HepG2 (cell line): ENCODE data around the gene AHSG.
A peak's percentile ranks its signal among the peaks of the same experiment; 100 is the strongest.

Source experiments
- ETV6 ChIP-seq: sonication (generic); formaldehyde crosslinking; conservative IDR thresholded peaks from 2 replicates; pipeline ENCODE4 v1.4.0; 2020; ENCODE audit warnings: missing genetic modification reagents
- GTF2F1 ChIP-seq: fragments of 150-350 bp; IDR thresholded peaks from 2 replicates; pipeline ENCODE4 v1.6.1; 2014; ENCODE audit warnings: low read length
- JUND ChIP-seq: sonication (generic); formaldehyde crosslinking; IDR thresholded peaks from 2 replicates; pipeline ENCODE4 v1.8.0; 2022; ENCODE audit warnings: mild to moderate bottlenecking, missing genetic modification reagents
- NFE2L1 ChIP-seq: sonication (generic); formaldehyde crosslinking; IDR thresholded peaks from 2 replicates; pipeline ENCODE4 v1.4.0; 2020; ENCODE audit warnings: missing genetic modification reagents, mild to moderate bottlenecking, borderline replicate concordance
- POLR2A ChIP-seq, 2 experiments: IDR thresholded peaks; 2 replicates each; pipeline ENCODE4 v1.6.1; 2011; ENCODE audit warnings: low read depth in 2 of 2, low read length in 2 of 2, mild to moderate bottlenecking in 1 of 2, moderate library complexity in 1 of 2; ENCODE audit not compliant: insufficient read depth in 1 of 2
- SYNCRIP ChIP-seq: fragments of 200-400 bp; formaldehyde crosslinking; IDR thresholded peaks from 2 replicates; pipeline ENCODE4 v1.6.1; 2018; ENCODE audit warnings: mild to moderate bottlenecking, low read depth, low read length; ENCODE audit not compliant: insufficient read depth
- ZFP41 ChIP-seq: sonication (generic); formaldehyde crosslinking; IDR thresholded peaks from 2 replicates; pipeline ENCODE4 v1.4.0; 2020; ENCODE audit warnings: mild to moderate bottlenecking, missing genetic modification reagents, borderline replicate concordance
- TF ChIP-seq, protein P1 (sequence below): sonication (generic); formaldehyde crosslinking; IDR thresholded peaks from 2 replicates; pipeline ENCODE4 v1.4.0; 2020; ENCODE audit warnings: missing genetic modification reagents
- TF ChIP-seq, protein P2 (sequence below): sonication (generic); formaldehyde crosslinking; IDR thresholded peaks from 2 replicates; pipeline ENCODE4 v1.4.0; 2020; ENCODE audit warnings: missing genetic modification reagents
- TF ChIP-seq, protein P3 (sequence below): sonication (generic); formaldehyde crosslinking; conservative IDR thresholded peaks from 2 replicates; pipeline ENCODE4 v1.4.0; 2020; ENCODE audit warnings: missing genetic modification reagents
- TF ChIP-seq, protein P4 (sequence below): sonication (generic); formaldehyde crosslinking; IDR thresholded peaks from 2 replicates; pipeline ENCODE4 v1.5.0; 2020; ENCODE audit warnings: mild to moderate bottlenecking, missing genetic modification reagents, moderate library complexity

DNA sequence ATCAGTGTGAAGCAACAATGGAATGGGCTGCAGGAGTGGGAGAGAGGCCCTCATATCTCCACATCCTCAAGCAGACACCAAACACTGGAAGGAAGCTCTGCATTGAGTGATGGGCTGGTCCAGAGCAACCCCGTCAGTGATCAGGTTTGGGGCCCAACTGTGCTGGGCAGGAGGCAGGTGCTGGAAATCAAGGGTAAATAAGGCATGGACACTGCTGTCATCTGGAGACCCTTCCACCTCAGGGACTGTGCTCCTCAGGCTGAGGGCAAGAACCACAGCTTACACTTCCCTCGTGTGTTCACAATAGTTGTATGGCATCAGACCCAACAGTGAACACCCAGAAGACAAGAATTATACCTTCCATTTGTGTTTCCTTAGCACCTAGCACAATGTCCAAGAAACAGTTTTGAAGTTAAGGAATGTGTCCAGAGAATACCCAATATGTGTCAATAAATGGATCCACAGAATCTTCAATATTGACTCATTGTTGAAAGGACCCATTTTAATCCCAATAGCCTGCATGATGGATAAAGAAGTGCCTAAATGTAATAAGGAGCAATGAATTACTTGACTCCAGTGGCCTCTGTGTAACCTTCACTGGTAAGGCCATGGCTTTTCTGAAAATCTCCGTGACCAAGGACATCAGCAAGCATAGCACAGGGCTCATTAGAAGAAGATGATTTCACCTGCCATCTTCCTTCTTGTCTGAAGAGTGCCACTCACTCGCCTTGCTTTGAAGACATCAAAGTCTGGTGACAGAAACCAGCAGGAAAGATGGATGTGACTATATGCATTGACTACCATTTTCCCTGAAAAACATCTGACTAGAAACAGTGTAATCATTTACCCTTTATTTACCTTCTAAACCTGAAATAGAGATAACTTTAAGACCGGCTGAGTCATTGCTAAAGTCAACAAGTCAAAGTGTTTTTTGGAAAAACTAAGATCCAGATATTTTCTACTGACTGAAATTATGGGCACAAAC, 7.0 kb upstream of the AHSG start:
- TF ChIP-seq GTF2F1, result no peak
- TF ChIP-seq, protein P1, sequence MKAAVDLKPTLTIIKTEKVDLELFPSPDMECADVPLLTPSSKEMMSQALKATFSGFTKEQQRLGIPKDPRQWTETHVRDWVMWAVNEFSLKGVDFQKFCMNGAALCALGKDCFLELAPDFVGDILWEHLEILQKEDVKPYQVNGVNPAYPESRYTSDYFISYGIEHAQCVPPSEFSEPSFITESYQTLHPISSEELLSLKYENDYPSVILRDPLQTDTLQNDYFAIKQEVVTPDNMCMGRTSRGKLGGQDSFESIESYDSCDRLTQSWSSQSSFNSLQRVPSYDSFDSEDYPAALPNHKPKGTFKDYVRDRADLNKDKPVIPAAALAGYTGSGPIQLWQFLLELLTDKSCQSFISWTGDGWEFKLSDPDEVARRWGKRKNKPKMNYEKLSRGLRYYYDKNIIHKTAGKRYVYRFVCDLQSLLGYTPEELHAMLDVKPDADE, result no peak
- TF ChIP-seq, protein P2, sequence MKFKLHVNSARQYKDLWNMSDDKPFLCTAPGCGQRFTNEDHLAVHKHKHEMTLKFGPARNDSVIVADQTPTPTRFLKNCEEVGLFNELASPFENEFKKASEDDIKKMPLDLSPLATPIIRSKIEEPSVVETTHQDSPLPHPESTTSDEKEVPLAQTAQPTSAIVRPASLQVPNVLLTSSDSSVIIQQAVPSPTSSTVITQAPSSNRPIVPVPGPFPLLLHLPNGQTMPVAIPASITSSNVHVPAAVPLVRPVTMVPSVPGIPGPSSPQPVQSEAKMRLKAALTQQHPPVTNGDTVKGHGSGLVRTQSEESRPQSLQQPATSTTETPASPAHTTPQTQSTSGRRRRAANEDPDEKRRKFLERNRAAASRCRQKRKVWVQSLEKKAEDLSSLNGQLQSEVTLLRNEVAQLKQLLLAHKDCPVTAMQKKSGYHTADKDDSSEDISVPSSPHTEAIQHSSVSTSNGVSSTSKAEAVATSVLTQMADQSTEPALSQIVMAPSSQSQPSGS, result peak; percentile 79; the same call in 1 of the 2 replicates
- TF ChIP-seq POLR2A (IDR thresholded peaks at IDR 0.05; ENCODE audit: insufficient read depth in 1 of 2, low read depth in 2 of 2, low read length in 2 of 2), result peak in 1 of 2 experiments; percentile 50; a peak in 2 of 4 replicates
- TF ChIP-seq NFE2L1 (CRISPR knock-in tag), result no peak
- peak; percentile 97 for TF ChIP-seq JUND (CRISPR knock-in tag)
- TF ChIP-seq, protein P3, sequence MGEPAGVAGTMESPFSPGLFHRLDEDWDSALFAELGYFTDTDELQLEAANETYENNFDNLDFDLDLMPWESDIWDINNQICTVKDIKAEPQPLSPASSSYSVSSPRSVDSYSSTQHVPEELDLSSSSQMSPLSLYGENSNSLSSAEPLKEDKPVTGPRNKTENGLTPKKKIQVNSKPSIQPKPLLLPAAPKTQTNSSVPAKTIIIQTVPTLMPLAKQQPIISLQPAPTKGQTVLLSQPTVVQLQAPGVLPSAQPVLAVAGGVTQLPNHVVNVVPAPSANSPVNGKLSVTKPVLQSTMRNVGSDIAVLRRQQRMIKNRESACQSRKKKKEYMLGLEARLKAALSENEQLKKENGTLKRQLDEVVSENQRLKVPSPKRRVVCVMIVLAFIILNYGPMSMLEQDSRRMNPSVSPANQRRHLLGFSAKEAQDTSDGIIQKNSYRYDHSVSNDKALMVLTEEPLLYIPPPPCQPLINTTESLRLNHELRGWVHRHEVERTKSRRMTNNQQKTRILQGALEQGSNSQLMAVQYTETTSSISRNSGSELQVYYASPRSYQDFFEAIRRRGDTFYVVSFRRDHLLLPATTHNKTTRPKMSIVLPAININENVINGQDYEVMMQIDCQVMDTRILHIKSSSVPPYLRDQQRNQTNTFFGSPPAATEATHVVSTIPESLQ, result no peak
- TF ChIP-seq, protein P4, sequence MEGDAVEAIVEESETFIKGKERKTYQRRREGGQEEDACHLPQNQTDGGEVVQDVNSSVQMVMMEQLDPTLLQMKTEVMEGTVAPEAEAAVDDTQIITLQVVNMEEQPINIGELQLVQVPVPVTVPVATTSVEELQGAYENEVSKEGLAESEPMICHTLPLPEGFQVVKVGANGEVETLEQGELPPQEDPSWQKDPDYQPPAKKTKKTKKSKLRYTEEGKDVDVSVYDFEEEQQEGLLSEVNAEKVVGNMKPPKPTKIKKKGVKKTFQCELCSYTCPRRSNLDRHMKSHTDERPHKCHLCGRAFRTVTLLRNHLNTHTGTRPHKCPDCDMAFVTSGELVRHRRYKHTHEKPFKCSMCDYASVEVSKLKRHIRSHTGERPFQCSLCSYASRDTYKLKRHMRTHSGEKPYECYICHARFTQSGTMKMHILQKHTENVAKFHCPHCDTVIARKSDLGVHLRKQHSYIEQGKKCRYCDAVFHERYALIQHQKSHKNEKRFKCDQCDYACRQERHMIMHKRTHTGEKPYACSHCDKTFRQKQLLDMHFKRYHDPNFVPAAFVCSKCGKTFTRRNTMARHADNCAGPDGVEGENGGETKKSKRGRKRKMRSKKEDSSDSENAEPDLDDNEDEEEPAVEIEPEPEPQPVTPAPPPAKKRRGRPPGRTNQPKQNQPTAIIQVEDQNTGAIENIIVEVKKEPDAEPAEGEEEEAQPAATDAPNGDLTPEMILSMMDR (CRISPR knock-in tag), result no peak
- TF ChIP-seq ETV6 (CRISPR knock-in tag), result no peak
- TF ChIP-seq SYNCRIP, result no peak
- no peak for TF ChIP-seq ZFP41
